GM18498 (cell line): Measurements from ENCODE around the gene COG1.
"Not testable (repeated sequence)": the region's sequence is repeated elsewhere in the genome, so short reads cannot be mapped to it uniquely, and the experiment has no call there.

ENCODE experiments used
- ATAC-seq: cut with Tn5 transposase; IDR thresholded peaks from one replicate; pipeline ENCODE4 v1.9.1; 2021; ENCODE audit warnings: mild to moderate bottlenecking, moderate library complexity; ENCODE audit not compliant: unreplicated experiment

The COG1 gene

GRCh38 chr17:73192894-73193701 is at the start of gene COG1:
TSS of gene COG1 (plus strand) at chr17:73193055. CDS start at chr17:73193070, 15 bp downstream.
- ATAC-seq, result peak; percentile 83

GRCh38 chr17:73144209-73144608 is 48.6 kb upstream of the COG1 start:
- ATAC-seq, result not testable (repeated sequence)

- no peak for ATAC-seq
Observed at GRCh38 chr17:73145641-73146040, 47.2 kb upstream of the COG1 start.

- ATAC-seq, result not testable (repeated sequence)
Observed at GRCh38 chr17:73147791-73148190, 45.1 kb upstream of the COG1 start.

GRCh38 chr17:73148540-73149334 is 44.1 kb upstream of the COG1 start:
- no peak for ATAC-seq

- not testable (repeated sequence) for ATAC-seq
Observed at GRCh38 chr17:73150622-73151300, 42.1 kb upstream of the COG1 start.

GRCh38 chr17:73151916-73152632 is 40.8 kb upstream of the COG1 start:
- no peak for ATAC-seq

GRCh38 chr17:73155410-73156165 is 37.3 kb upstream of the COG1 start:
- ATAC-seq, result peak; percentile 3

GRCh38 chr17:73156166-73156840 is 36.6 kb upstream of the COG1 start:
- ATAC-seq, result peak; percentile 78

- ATAC-seq, result no peak
Observed at GRCh38 chr17:73156887-73157520, 35.9 kb upstream of the COG1 start.

GRCh38 chr17:73157521-73157890 is 35.3 kb upstream of the COG1 start:
- no peak for ATAC-seq

GRCh38 chr17:73158133-73158532 is 34.7 kb upstream of the COG1 start:
- ATAC-seq, result no peak

- ATAC-seq, result no peak
Observed at GRCh38 chr17:73160980-73161630, 31.8 kb upstream of the COG1 start.

- ATAC-seq, result no peak
Observed at GRCh38 chr17:73163043-73163442, 29.8 kb upstream of the COG1 start.

- ATAC-seq, result no peak
Observed at GRCh38 chr17:73165616-73166404, 27.0 kb upstream of the COG1 start.

GRCh38 chr17:73166731-73167581 is 25.9 kb upstream of the COG1 start:
- peak; percentile 34 for ATAC-seq

- no peak for ATAC-seq
Observed at GRCh38 chr17:73168667-73169066, 24.2 kb upstream of the COG1 start.
